K562 (cell line): ENCODE results near the gene ASB10. TPM values are rescaled to one million over a fixed set of nuclear protein-coding genes. Genes with fewer than 3 reads are reported as not detected.

Experiments
- HCFC1 ChIP-seq: IDR thresholded peaks from 2 replicates; pipeline ENCODE4 v1.6.1; 2012; ENCODE audit warnings: low read depth, low read length, improper control_type of control experiment
- RB1 ChIP-seq: fragments of 450-650 bp; IDR thresholded peaks from 2 replicates; pipeline ENCODE4 v1.6.1; 2017; ENCODE audit warnings: low read depth, mild to moderate bottlenecking
- polyA plus RNA-seq, 8 experiments: library from polyadenylated mRNA; depleted of rRNA in 4 of 8; stranded (reverse) in 5 of 8; unstranded in 3 of 8; fragments of >200 nt; fragmentation: Nextera tagmentation in 2 of 8; fragmentation: Illumina TruSeq in 1 of 8; extraction: Ambion mirVana in 2 of 8; extraction: Trizol in 1 of 8; gene quantifications; 2 replicates each; pipeline versions ENCODE4 v1.2.1 to v1.2.3, GENCODE V29; 2011 to 2014; ENCODE audit warnings: inconsistent platforms in 1 of 8, missing spikeins in 1 of 8
- total RNA-seq, 7 experiments: library from RNA; depleted of rRNA in 6 of 7; stranded (reverse); fragments of >200 nt in 6 of 7; fragmentation: Illumina TruSeq in 2 of 7; extraction: Trizol in 2 of 7; gene quantifications; 2 replicates each; pipeline versions ENCODE4 v1.2.1 to v1.2.3, GENCODE V29; 2011 to 2021; ENCODE audit warnings: low replicate concordance in 1 of 7
- TF ChIP-seq, protein P1 (sequence below): fragments of 250-450 bp; sonication (Bioruptor Pico); IDR thresholded peaks from 2 replicates; pipeline ENCODE4 v1.5.0; 2020; ENCODE audit warnings: mild to moderate bottlenecking, borderline replicate concordance
- TF ChIP-seq, protein P2 (sequence below), 3 experiments: IDR thresholded peaks in 2 of 3; conservative IDR thresholded peaks in 1 of 3; 2 replicates each; pipeline ENCODE4 v1.5.1; 2011 to 2012; ENCODE audit warnings: low read length in 3 of 3, mild to moderate bottlenecking in 3 of 3, control low read depth in 2 of 3, improper control_type of control experiment in 1 of 3, inconsistent platforms in 1 of 3, low read depth in 1 of 3, mixed read lengths in 1 of 3, moderate library complexity in 1 of 3; ENCODE audit not compliant: insufficient read depth in 2 of 3
- TF ChIP-seq, protein P3 (sequence below): sonication (generic); formaldehyde crosslinking; IDR thresholded peaks from 2 replicates; pipeline ENCODE4 v1.5.0; 2020; ENCODE audit warnings: missing genetic modification reagents

ASB10 gene
- total and polyA plus RNA-seq, 9 of the 15 experiments (the other 6 are each of a cell fraction or from before 2014, with no cell fraction given), result not detected

DNA sequence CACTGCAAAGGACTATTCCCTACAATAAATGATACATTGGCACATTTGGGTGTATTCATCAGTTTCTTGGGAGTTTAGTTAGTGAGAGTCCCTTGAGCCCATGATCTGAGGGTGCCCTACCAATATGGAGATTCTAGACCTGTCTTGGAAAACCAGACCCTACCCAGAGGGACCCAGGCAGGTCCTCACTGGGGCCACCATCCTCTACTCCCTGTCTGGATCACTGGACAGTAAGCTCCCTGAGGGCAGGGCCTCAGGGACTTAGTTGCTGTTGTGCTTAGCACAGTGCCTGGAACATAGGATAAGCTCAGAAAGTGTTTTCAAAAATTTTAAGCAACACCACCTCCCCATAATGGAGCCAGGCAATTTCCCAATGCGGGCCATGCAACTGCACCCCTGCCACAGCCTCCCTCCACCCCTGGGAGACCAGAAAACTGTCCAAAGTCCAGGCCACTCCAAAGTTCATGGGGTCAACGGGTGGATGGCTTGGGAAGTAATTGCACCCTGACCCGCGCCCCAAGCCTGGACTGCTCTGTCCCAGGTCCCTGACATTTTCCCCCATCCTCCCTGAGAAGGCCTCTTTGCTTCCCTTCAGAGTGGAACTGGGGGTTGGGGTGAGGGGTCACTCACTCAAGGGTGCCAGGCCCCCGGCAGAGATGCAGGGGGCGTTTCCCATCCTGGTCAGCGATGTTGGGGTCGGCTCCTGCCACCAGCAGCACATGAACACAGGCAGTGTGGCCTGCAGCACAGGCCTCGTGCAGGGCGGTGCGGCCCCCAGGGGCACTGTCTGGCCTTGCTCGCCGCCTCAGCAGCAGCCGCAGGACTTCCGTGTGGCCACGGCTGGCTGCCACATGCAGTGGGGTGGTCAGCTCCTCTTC, 1.0 kb downstream of the ASB10 start (continued):
- TF ChIP-seq, protein P1, sequence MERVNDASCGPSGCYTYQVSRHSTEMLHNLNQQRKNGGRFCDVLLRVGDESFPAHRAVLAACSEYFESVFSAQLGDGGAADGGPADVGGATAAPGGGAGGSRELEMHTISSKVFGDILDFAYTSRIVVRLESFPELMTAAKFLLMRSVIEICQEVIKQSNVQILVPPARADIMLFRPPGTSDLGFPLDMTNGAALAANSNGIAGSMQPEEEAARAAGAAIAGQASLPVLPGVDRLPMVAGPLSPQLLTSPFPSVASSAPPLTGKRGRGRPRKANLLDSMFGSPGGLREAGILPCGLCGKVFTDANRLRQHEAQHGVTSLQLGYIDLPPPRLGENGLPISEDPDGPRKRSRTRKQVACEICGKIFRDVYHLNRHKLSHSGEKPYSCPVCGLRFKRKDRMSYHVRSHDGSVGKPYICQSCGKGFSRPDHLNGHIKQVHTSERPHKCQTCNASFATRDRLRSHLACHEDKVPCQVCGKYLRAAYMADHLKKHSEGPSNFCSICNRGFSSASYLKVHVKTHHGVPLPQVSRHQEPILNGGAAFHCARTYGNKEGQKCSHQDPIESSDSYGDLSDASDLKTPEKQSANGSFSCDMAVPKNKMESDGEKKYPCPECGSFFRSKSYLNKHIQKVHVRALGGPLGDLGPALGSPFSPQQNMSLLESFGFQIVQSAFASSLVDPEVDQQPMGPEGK (CRISPR knock-in tag), result no peak
- TF ChIP-seq RB1 (no peak), HCFC1 (no peak)
- TF ChIP-seq, protein P2, sequence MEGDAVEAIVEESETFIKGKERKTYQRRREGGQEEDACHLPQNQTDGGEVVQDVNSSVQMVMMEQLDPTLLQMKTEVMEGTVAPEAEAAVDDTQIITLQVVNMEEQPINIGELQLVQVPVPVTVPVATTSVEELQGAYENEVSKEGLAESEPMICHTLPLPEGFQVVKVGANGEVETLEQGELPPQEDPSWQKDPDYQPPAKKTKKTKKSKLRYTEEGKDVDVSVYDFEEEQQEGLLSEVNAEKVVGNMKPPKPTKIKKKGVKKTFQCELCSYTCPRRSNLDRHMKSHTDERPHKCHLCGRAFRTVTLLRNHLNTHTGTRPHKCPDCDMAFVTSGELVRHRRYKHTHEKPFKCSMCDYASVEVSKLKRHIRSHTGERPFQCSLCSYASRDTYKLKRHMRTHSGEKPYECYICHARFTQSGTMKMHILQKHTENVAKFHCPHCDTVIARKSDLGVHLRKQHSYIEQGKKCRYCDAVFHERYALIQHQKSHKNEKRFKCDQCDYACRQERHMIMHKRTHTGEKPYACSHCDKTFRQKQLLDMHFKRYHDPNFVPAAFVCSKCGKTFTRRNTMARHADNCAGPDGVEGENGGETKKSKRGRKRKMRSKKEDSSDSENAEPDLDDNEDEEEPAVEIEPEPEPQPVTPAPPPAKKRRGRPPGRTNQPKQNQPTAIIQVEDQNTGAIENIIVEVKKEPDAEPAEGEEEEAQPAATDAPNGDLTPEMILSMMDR (IDR thresholded peaks at IDR 0.05 in 2 of 3, conservative IDR thresholded peaks at IDR 0.05 in 1 of 3; ENCODE audit: insufficient read depth in 2 of 3, low read depth in 1 of 3, low read length in 3 of 3), result 0 out of 6 replicates have a peak, but pooled peaks of 1 of the 3 experiments have one; percentile 2
- TF ChIP-seq, protein P3, sequence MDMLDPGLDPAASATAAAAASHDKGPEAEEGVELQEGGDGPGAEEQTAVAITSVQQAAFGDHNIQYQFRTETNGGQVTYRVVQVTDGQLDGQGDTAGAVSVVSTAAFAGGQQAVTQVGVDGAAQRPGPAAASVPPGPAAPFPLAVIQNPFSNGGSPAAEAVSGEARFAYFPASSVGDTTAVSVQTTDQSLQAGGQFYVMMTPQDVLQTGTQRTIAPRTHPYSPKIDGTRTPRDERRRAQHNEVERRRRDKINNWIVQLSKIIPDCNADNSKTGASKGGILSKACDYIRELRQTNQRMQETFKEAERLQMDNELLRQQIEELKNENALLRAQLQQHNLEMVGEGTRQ (CRISPR knock-in tag), result no peak
- TF ChIP-seq, all 486 proteins: peak for 5
